GM12878 (cell line): ENCODE measurements around the gene GIPC1. TPM values are rescaled to one million over a fixed set of nuclear protein-coding genes. Genes with fewer than 3 reads are reported as not detected.

Experiments
- BACH1 ChIP-seq: fragments of 450-650 bp; IDR thresholded peaks from 2 replicates; pipeline ENCODE4 v1.6.1; 2017; ENCODE audit warnings: mild to moderate bottlenecking, borderline replicate concordance
- BCLAF1 ChIP-seq: fragments of 450-650 bp; IDR thresholded peaks from 2 replicates; pipeline ENCODE4 v1.6.1; 2017; ENCODE audit warnings: antibody characterized with exemption, mild to moderate bottlenecking, moderate library complexity
- CTCF ChIP-seq, 3 experiments: IDR thresholded peaks in 2 of 3; conservative IDR thresholded peaks in 1 of 3; 2 replicates each; pipeline ENCODE4 v1.5.1; 2011; ENCODE audit warnings: low read depth in 3 of 3, low read length in 3 of 3, mild to moderate bottlenecking in 3 of 3, control low read depth in 2 of 3, moderate library complexity in 2 of 3, inconsistent platforms in 1 of 3, mixed read lengths in 1 of 3; ENCODE audit not compliant: control insufficient read depth in 2 of 3, insufficient read depth in 1 of 3; ENCODE audit errors: extremely low read depth in 1 of 3
- E4F1 ChIP-seq: fragments of 450-650 bp; IDR thresholded peaks from 2 replicates; pipeline ENCODE4 v1.6.1; 2018; ENCODE audit warnings: borderline replicate concordance, mild to moderate bottlenecking; ENCODE audit not compliant: partially characterized antibody
- HCFC1 ChIP-seq: fragments of 150-350 bp; IDR thresholded peaks from 2 replicates; pipeline ENCODE4 v1.6.1; 2014; ENCODE audit warnings: low read length
- HSF1 ChIP-seq: fragments of 150-350 bp; IDR thresholded peaks from 2 replicates; pipeline ENCODE4 v1.6.1; 2014; ENCODE audit warnings: mild to moderate bottlenecking, low read depth, low read length
- IRF3 ChIP-seq: fragments of 450-650 bp; IDR thresholded peaks from 2 replicates; pipeline ENCODE4 v1.6.1; 2014; ENCODE audit warnings: mild to moderate bottlenecking
- IRF4 ChIP-seq: IDR thresholded peaks from 2 replicates; pipeline ENCODE4 v1.6.1; 2011; ENCODE audit warnings: low read depth, low read length
- MYC ChIP-seq: IDR thresholded peaks from 2 replicates; pipeline ENCODE4 v1.6.1; 2011; ENCODE audit warnings: mild to moderate bottlenecking, low read length, moderate library complexity, inconsistent platforms; ENCODE audit not compliant: insufficient read depth, insufficient replicate concordance, insufficient read length, severe bottlenecking
- PML ChIP-seq: IDR thresholded peaks from 2 replicates; pipeline ENCODE4 v1.6.1; 2012; ENCODE audit warnings: low read length, inconsistent platforms
- SMC3 ChIP-seq: IDR thresholded peaks from 2 replicates; pipeline ENCODE4 v1.6.1; 2011; ENCODE audit warnings: low read length, improper control_type of control experiment, borderline replicate concordance
- SPI1 ChIP-seq: IDR thresholded peaks from 2 replicates; pipeline ENCODE4 v1.6.1; 2011; ENCODE audit warnings: low read depth, mild to moderate bottlenecking, low read length, moderate library complexity, borderline replicate concordance; ENCODE audit not compliant: insufficient read depth
- TCF7 ChIP-seq: IDR thresholded peaks from 2 replicates; pipeline ENCODE4 v1.6.1; 2014; ENCODE audit warnings: antibody characterized with exemption, borderline replicate concordance
- ZNF687 ChIP-seq: fragments of 450-650 bp; IDR thresholded peaks from 2 replicates; pipeline ENCODE4 v1.6.1; 2017; ENCODE audit warnings: mild to moderate bottlenecking, moderate library complexity
- polyA plus RNA-seq, 11 experiments: library from polyadenylated mRNA; depleted of rRNA in 4 of 11; unstranded in 6 of 11; stranded (reverse) in 5 of 11; fragments of >200 nt; fragmentation: Nextera tagmentation in 4 of 11; fragmentation: Illumina TruSeq in 1 of 11; extraction: Ambion mirVana in 4 of 11; extraction: Trizol in 1 of 11; gene quantifications; 1 replicate in 1 of 11; 2 replicates in 10 of 11; pipeline versions ENCODE4 v1.2.1 to v1.2.3, GENCODE V29; 2011 to 2016; ENCODE audit warnings: inconsistent platforms in 2 of 11, missing spikeins in 2 of 11, low read depth in 1 of 11
- total RNA-seq, 4 experiments: library from RNA; depleted of rRNA in 3 of 4; stranded (reverse); fragments of >200 nt in 3 of 4; fragmentation: Illumina TruSeq in 1 of 4; extraction: Trizol in 1 of 4; gene quantifications; 2 replicates each; pipeline versions ENCODE4 v1.2.1 to v1.2.3, GENCODE V29; 2013 to 2021

The GIPC1 gene
- total and polyA plus RNA-seq, 10 of the 15 experiments (the other 5 are each of a cell fraction or from before 2014, with no cell fraction given): 0.47 to 24.1 (median 13.6) TPM

GRCh38 chr19:14517840-14518505, 22.0 kb upstream of the GIPC1 start, which contains the start of gene DNAJB1 (continued):
- no peak for TF ChIP-seq E4F1
- TF ChIP-seq SMC3: no peak
- TF ChIP-seq TCF7: no peak
- peak; percentile 96 for TF ChIP-seq PML
- TF ChIP-seq CTCF (IDR thresholded peaks at IDR 0.05 in 2 of 3, conservative IDR thresholded peaks at IDR 0.05 in 1 of 3; ENCODE audit: control insufficient read depth in 2 of 3, extremely low read depth in 1 of 3, insufficient read depth in 1 of 3, low read depth in 3 of 3, low read length in 3 of 3): no peak
- no peak for TF ChIP-seq SPI1
- peak; percentile 29; the same call in 1 of the 2 replicates for TF ChIP-seq HCFC1
- no peak for TF ChIP-seq BCLAF1
- TF ChIP-seq HSF1: peak; percentile 97
- TF ChIP-seq IRF4: no peak
- no peak for TF ChIP-seq IRF3
- peak; percentile 70; the same call in 1 of the 2 replicates for TF ChIP-seq BACH1
- no peak for TF ChIP-seq ZNF687
- TF ChIP-seq MYC: no peak
